AG10803 (cell line): Measurements from ENCODE around the gene ATP5F1E.

Experiments
- DNase-seq: peaks from one replicate; pipeline ENCODE4 v3.0.0; 2010; ENCODE audit warnings: low read depth
- H3K4me3 ChIP-seq: 2 replicates; pipeline ENCODE4 v1.5.1; 2011; ENCODE audit warnings: mild to moderate bottlenecking, low read length, control low read depth
- TF ChIP-seq, protein P1 (sequence below): conservative IDR thresholded peaks from 2 replicates; pipeline ENCODE4 v1.5.1; 2011; ENCODE audit warnings: mild to moderate bottlenecking, low read length, control low read depth, inconsistent platforms

Gene ATP5F1E

DNA sequence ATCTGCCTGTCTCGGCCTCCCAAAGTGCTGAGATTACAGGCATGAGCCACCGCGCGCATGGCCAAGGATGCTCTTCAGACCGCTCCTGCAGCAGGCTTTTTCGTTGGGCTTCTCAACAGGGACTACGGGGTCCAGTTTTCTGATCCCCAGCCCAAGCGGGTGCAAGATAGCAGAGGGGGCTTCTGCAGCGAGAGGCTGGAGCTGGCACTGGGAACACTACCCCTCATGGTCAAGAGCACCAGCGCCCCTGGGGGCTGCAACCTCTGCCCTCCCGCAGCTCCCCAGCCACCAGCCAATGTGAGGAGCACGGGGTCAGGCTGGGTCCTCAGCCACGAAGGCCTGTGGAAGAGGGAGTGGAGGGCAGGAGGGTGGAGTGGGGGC is 31.1 kb downstream of the ATP5F1E start:
- TF ChIP-seq, protein P1, sequence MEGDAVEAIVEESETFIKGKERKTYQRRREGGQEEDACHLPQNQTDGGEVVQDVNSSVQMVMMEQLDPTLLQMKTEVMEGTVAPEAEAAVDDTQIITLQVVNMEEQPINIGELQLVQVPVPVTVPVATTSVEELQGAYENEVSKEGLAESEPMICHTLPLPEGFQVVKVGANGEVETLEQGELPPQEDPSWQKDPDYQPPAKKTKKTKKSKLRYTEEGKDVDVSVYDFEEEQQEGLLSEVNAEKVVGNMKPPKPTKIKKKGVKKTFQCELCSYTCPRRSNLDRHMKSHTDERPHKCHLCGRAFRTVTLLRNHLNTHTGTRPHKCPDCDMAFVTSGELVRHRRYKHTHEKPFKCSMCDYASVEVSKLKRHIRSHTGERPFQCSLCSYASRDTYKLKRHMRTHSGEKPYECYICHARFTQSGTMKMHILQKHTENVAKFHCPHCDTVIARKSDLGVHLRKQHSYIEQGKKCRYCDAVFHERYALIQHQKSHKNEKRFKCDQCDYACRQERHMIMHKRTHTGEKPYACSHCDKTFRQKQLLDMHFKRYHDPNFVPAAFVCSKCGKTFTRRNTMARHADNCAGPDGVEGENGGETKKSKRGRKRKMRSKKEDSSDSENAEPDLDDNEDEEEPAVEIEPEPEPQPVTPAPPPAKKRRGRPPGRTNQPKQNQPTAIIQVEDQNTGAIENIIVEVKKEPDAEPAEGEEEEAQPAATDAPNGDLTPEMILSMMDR: no peak
- no peak overlapping the region for H3K4me3 ChIP-seq
- DNase-seq: no peak

DNA sequence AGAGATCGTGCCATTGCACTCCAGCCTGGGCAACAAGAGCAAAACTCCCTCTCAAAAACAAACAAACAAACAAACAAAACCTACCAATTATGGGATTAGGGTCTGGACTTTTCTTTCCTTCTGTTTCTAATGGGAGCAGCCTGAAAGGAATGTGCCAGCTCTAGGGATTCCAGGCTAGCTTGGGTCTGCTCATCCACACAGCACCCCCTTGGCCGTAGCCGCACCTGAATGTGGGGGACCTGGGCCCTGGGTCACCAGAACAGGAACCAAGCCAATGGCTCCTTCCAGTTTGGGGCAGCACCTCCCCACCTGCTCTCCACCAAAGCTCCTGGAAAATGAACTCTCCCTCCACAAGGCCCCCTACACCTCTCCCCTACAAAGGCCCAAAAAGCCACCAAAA is 31.8 kb downstream of the ATP5F1E start:
- TF ChIP-seq, protein P1: no peak
- DNase-seq: no peak
- H3K4me3 ChIP-seq: no peak overlapping the region

DNA sequence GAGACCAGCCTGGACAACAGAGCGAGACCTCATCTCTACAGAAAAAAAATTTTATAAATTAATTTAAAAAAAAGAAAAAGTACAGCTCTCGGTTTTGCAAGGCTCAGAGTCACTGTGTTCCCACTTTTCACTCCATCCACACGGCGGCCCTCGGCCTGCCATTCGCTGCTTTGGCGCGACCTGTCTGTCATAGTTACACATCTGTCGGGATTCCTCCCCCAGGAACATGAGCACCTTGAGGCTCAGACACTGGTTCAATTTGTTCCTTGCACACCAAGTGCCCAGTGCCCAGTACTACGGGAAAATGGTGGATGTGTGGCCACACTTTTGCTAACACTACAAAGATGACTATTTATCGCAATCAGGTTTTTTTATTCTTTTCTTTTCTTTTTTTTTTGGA is 33.5 kb downstream of the ATP5F1E start:
- H3K4me3 ChIP-seq: no peak overlapping the region
- TF ChIP-seq, protein P1: no peak
- DNase-seq: no peak

DNA sequence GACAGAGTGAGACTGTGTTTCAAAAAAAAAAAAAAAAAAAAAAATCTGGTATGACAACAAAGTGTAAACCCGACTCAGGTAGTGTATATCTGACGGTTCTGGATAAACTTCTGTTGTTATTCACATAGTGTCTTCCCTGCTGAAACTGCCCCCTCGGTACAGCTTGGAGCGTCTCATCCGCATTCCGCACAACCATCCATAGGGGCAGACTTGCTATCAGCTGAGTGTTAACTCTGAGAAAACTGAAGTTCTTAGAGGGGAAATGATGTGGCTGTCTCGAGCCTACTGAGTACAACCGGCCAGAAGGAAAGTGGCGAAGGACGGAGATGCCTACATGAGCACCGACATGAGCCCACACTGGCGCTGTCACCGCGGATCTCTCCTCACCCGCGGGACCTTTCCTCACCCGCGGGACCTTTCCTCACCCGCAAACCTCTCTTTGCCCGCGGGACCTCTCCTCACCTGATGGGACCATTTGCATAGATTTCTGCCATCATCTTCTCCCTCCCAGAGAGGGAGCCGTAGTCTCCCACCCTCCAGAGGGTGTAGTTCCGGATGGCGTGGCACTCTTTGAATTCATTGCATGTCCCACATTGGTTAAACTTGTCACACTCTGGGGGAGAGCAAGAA is 34.9 kb downstream of the ATP5F1E start:
- H3K4me3 ChIP-seq: no peak overlapping the region
- TF ChIP-seq, protein P1: no peak
- no peak for DNase-seq

DNA sequence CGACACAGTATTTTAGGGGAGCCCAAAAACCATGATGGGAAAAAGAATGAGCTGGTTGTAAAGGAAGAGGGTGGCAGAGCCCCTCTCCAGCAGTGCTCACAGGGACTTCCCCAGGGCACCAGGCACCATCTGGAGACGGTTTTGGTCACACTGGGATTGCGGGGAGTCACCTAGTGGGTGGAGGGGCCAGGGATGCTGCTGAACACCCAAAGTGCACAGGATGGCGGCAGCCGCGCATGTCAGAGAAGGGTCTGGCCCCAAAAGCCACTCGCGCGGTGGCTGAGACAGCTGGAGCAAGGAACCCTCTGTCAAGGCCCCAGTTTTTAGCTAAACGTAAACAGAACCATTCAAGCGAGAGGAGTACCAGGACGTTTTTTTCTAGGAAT is 35.9 kb downstream of the ATP5F1E start:
- no peak for DNase-seq
- no peak overlapping the region for H3K4me3 ChIP-seq
- TF ChIP-seq, protein P1: no peak

DNA sequence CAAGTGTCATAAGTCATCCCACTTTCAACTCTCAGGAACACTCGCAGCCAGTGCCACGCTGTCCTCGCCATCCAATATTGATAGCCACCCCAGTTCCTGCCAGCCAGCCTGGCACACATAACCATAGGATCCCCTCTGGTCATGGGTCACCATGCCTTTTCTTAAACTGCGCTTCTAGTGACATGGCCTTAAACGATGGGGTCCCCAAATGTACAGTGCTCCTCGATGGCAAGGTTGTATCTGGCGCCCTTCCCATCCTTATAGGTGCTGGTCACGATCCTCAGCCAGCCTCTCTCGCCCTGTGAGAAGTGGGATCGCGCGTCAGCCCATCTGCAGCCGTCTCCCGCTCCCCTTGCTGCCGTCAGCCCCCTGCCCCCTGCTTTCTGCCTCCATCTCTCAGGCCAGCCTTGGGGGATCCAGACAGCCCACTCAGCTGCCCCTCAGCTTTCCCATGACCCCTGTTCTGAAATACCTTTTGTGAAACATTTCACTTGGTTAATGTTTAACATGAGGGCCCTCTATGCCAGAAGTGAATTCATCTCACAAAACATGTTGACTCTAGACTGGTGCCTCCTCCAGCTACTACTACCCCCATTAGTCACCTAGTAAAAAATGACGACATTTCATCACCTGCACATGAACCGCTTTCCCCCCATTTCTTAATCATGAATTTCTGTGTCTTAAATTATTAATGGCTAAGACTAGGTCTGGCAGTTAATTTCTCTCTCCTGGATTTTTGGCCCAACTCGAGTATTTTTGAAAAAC is 36.5 kb downstream of the ATP5F1E start:
- TF ChIP-seq, protein P1: no peak
- H3K4me3 ChIP-seq: no peak overlapping the region
- no peak for DNase-seq
